ENCODE results near the gene WDR12. TPM values are rescaled to one million over a fixed set of nuclear protein-coding genes. Genes with fewer than 3 reads are reported as not detected.

WDR12 gene
- total and polyA plus RNA-seq, 2 of the 13 experiments (the other 11 are each of a cell fraction or from before 2014, with no cell fraction given) = 94.4 to 216 TPM

DNA sequence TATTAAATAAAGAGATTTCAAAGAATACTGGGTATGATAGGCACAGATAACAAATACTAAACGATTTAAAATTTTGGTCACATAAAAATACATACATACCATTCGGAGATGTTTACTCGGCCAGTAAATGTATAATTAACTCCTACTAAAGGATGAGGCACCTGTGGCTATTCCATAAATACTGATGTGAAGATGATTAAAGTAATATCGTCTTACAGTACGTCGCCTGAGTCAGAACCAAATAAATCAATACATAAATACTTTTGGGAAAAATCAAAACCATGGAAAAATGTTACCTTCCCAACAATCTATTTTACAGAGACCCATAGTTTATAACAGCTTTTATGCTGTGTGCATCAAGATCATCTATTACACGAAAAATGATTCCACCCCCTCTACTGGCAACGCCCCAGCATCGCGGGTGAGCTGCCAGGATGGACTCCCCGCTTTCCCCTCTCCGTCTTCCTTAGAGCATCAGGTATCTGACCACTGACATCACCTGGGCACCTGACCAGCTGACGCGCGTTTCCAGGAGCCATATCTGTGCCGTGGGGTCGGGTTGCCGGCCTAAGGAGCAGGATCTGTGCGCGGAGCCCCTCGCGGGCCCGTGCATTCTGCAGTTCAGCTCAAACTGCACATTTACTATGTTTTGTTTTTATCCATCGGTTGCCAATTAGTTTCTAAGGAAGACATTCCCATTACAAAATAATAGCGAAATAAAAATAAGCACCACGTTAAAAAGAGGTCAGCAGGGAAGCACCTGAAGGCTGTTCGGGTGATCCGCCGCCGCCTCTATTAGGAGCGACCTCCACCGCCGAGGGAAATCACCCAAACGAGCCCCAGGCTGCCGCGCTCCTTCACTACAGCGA, 40.8 kb downstream of the WDR12 start (continued):
- TF ChIP-seq, protein P1, sequence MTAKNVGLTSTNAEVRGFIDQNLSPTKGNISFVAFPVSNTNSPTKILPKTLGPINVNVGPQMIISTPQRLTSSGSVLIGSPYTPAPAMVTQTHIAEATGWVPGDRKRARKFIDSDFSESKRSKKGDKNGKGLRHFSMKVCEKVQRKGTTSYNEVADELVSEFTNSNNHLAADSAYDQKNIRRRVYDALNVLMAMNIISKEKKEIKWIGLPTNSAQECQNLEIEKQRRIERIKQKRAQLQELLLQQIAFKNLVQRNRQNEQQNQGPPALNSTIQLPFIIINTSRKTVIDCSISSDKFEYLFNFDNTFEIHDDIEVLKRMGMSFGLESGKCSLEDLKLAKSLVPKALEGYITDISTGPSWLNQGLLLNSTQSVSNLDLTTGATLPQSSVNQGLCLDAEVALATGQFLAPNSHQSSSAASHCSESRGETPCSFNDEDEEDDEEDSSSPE (CRISPR knock-in tag; IDR thresholded peaks at IDR 0.05) = no peak
- no peak for TF ChIP-seq ZBTB38 (CRISPR knock-in tag; IDR thresholded peaks at IDR 0.05)
- no peak for TF ChIP-seq ZNF572 (CRISPR knock-in tag; IDR thresholded peaks at IDR 0.05)
- TF ChIP-seq FIP1L1 (IDR thresholded peaks at IDR 0.05; ENCODE audit: borderline replicate concordance, insufficient read depth, low read depth, low read length) = no peak
- no peak for TF ChIP-seq MAF1 (CRISPR knock-in tag; IDR thresholded peaks at IDR 0.05; ENCODE audit: borderline replicate concordance)
- no peak; the same call in 1 of the 2 replicates for TF ChIP-seq PITX1 (CRISPR knock-in tag; IDR thresholded peaks at IDR 0.05)
- TF ChIP-seq NCOA2 (CRISPR knock-in tag; IDR thresholded peaks at IDR 0.05) = no peak
- no peak for TF ChIP-seq HMG20A (CRISPR knock-in tag; IDR thresholded peaks at IDR 0.05; ENCODE audit: borderline replicate concordance)
- TF ChIP-seq NKX3-1 (CRISPR knock-in tag; IDR thresholded peaks at IDR 0.05) = no peak
- peak; percentile 29 for TF ChIP-seq ZNF350 (CRISPR knock-in tag; IDR thresholded peaks at IDR 0.05; ENCODE audit: borderline replicate concordance, low read depth)
- TF ChIP-seq, protein P2, sequence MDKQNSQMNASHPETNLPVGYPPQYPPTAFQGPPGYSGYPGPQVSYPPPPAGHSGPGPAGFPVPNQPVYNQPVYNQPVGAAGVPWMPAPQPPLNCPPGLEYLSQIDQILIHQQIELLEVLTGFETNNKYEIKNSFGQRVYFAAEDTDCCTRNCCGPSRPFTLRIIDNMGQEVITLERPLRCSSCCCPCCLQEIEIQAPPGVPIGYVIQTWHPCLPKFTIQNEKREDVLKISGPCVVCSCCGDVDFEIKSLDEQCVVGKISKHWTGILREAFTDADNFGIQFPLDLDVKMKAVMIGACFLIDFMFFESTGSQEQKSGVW (CRISPR knock-in tag; IDR thresholded peaks at IDR 0.05; ENCODE audit: borderline replicate concordance) = no peak
- 0 out of 2 replicates have a peak, but pooled peaks have one; percentile 22 for TF ChIP-seq POGZ (CRISPR knock-in tag; IDR thresholded peaks at IDR 0.05)
- no peak for TF ChIP-seq ZFP62 (CRISPR knock-in tag; IDR thresholded peaks at IDR 0.05)
- no peak for TF ChIP-seq SIX1 (CRISPR knock-in tag; IDR thresholded peaks at IDR 0.05; ENCODE audit: borderline replicate concordance)
- TF ChIP-seq ARNT2 (CRISPR knock-in tag; IDR thresholded peaks at IDR 0.05; ENCODE audit: low read depth) = 0 out of 2 replicates have a peak, but pooled peaks have one; percentile 9
- TF ChIP-seq TBL1XR1 (IDR thresholded peaks at IDR 0.05; ENCODE audit: borderline replicate concordance, low read length, partially characterized antibody) = no peak
- TF ChIP-seq KDM5A (IDR thresholded peaks at IDR 0.05; ENCODE audit: borderline replicate concordance, low read length) = 0 out of 2 replicates have a peak, but pooled peaks have one; percentile 23
- no peak for TF ChIP-seq GFI1 (CRISPR knock-in tag; IDR thresholded peaks at IDR 0.05; ENCODE audit: borderline replicate concordance)
- TF ChIP-seq FOXC1 (CRISPR knock-in tag; IDR thresholded peaks at IDR 0.05; ENCODE audit: borderline replicate concordance) = peak; percentile 69; the same call in 1 of the 2 replicates
- no peak for TF ChIP-seq CAMTA2 (CRISPR knock-in tag; IDR thresholded peaks at IDR 0.05; ENCODE audit: borderline replicate concordance)
- TF ChIP-seq ZNF260 (CRISPR knock-in tag; IDR thresholded peaks at IDR 0.05; ENCODE audit: borderline replicate concordance, low read depth) = no peak
- TF ChIP-seq MYC (CRISPR knock-in tag; IDR thresholded peaks at IDR 0.05; ENCODE audit: borderline replicate concordance) = no peak; the same call in none of the 2 replicates
- no peak for TF ChIP-seq RARG (CRISPR knock-in tag; IDR thresholded peaks at IDR 0.05; ENCODE audit: low read depth)
- TF ChIP-seq ZNF264 (CRISPR knock-in tag; IDR thresholded peaks at IDR 0.05) = no peak
- TF ChIP-seq MBD4 (IDR thresholded peaks at IDR 0.05; ENCODE audit: borderline replicate concordance, low read length) = no peak
- TF ChIP-seq FLYWCH1 (CRISPR knock-in tag; IDR thresholded peaks at IDR 0.05) = no peak
- TF ChIP-seq, protein P3, sequence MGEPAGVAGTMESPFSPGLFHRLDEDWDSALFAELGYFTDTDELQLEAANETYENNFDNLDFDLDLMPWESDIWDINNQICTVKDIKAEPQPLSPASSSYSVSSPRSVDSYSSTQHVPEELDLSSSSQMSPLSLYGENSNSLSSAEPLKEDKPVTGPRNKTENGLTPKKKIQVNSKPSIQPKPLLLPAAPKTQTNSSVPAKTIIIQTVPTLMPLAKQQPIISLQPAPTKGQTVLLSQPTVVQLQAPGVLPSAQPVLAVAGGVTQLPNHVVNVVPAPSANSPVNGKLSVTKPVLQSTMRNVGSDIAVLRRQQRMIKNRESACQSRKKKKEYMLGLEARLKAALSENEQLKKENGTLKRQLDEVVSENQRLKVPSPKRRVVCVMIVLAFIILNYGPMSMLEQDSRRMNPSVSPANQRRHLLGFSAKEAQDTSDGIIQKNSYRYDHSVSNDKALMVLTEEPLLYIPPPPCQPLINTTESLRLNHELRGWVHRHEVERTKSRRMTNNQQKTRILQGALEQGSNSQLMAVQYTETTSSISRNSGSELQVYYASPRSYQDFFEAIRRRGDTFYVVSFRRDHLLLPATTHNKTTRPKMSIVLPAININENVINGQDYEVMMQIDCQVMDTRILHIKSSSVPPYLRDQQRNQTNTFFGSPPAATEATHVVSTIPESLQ (CRISPR knock-in tag; conservative IDR thresholded peaks at IDR 0.05) = 0 out of 2 replicates have a peak, but pooled peaks have one; percentile 21
